ENCODE data around the gene KIF22. TPM values are rescaled to one million over a fixed set of nuclear protein-coding genes. Genes with fewer than 3 reads are reported as not detected.
A peak's percentile ranks its signal among the peaks of the same experiment; 100 is the strongest.

KIF22 gene
- total RNA-seq, 1 donor from 2014 or later: 37.1 TPM

GRCh38 chr16:29812754-29813643 lies 22.4 kb downstream of the KIF22 start:
- no peak for FAIRE-seq
- no peak for DNase-seq (ENCODE audit: low spot score in 2 of 2)

- FAIRE-seq: no peak
- no peak for DNase-seq (ENCODE audit: low spot score in 2 of 2)
Measured at GRCh38 chr16:29813644-29814562, 23.4 kb downstream of the KIF22 start.

GRCh38 chr16:29814592-29814991 lies 24.0 kb downstream of the KIF22 start:
- FAIRE-seq: no peak
- DNase-seq (ENCODE audit: low spot score in 2 of 2): no peak

- FAIRE-seq (no peak), DNase-seq (ENCODE audit: low spot score in 2 of 2) (no peak)
Measured at GRCh38 chr16:29815032-29815721, 24.6 kb downstream of the KIF22 start.

GRCh38 chr16:29815793-29816693 lies 25.5 kb downstream of the KIF22 start, which contains the start of gene PAGR1:
PAGR1 (plus strand) TSS chr16:29816152; CDS start chr16:29816526, 374 bp downstream.
- FAIRE-seq (no peak), DNase-seq (ENCODE audit: low spot score in 2 of 2) (peak; percentile 92 to 93)

GRCh38 chr16:29816694-29817441 lies 26.3 kb downstream of the KIF22 start:
- no peak for FAIRE-seq
- DNase-seq (ENCODE audit: low spot score in 2 of 2): peak; percentile 46 to 54

- FAIRE-seq (no peak), DNase-seq (ENCODE audit: low spot score in 2 of 2) (no peak)
Measured at GRCh38 chr16:29818082-29818481, 27.5 kb downstream of the KIF22 start.

- no peak for DNase-seq (ENCODE audit: low spot score in 2 of 2)
- FAIRE-seq: no peak
Measured at GRCh38 chr16:29819506-29819905, 29.0 kb downstream of the KIF22 start.

- no peak for FAIRE-seq
- DNase-seq (ENCODE audit: low spot score in 2 of 2): peak; percentile 50 to 66
Measured at GRCh38 chr16:29820271-29820701, 29.7 kb downstream of the KIF22 start, which contains the start of gene MVP. MVP (plus strand) TSS chr16:29820462; CDS start chr16:29830550, 10,088 bp downstream.

GRCh38 chr16:29820730-29821642 lies 30.4 kb downstream of the KIF22 start:
- no peak for FAIRE-seq

GRCh38 chr16:29821643-29822115 lies 31.1 kb downstream of the KIF22 start:
- FAIRE-seq: no peak

More at GRCh38 chr16:29820730-29821642, 30.4 kb downstream of the KIF22 start:
- DNase-seq (ENCODE audit: low spot score in 2 of 2): no peak

GRCh38 chr16:29824589-29825144 lies 34.1 kb downstream of the KIF22 start:
- no peak for DNase-seq (ENCODE audit: low spot score in 2 of 2)
- FAIRE-seq: no peak

More at GRCh38 chr16:29821643-29822115, 31.1 kb downstream of the KIF22 start:
- no peak for DNase-seq (ENCODE audit: low spot score in 2 of 2)

- FAIRE-seq: no peak
- peak in 1 of 2 donors; percentile 44 for DNase-seq (ENCODE audit: low spot score in 2 of 2)
Measured at GRCh38 chr16:29825145-29826044, 34.8 kb downstream of the KIF22 start.

GRCh38 chr16:29826342-29826695 lies 35.8 kb downstream of the KIF22 start:
- no peak for FAIRE-seq
- no peak for DNase-seq (ENCODE audit: low spot score in 2 of 2)

- DNase-seq (ENCODE audit: low spot score in 2 of 2): no peak
- FAIRE-seq: no peak
Measured at GRCh38 chr16:29830774-29831173, 40.2 kb downstream of the KIF22 start.

GRCh38 chr16:29831490-29831889 lies 40.9 kb downstream of the KIF22 start:
- DNase-seq (ENCODE audit: low spot score in 2 of 2): no peak

More at GRCh38 chr16:29831490-29831889, 40.9 kb downstream of the KIF22 start:
- no peak for FAIRE-seq

All from frontal cortex (tissue), 4 donors.